ENCODE measurements around the gene OLFML3.

Gene OLFML3

GRCh38 chr1:113950908-113951307 lies 28.4 kb upstream of the OLFML3 start:
- Histone ChIP-seq H3K4me1 (ENCODE audit: insufficient read depth, low read length) (peaks cover 27% of the 10 kb centered on the region), H3K27me3 (ENCODE audit: insufficient read depth, low read length, poor library complexity) (no peaks in the 10 kb centered on the region), H3K27ac (ENCODE audit: low read length) (no peak overlapping the region), H3K9ac (ENCODE audit: low read depth, low read length) (no peak overlapping the region), H3K9me3 (ENCODE audit: insufficient read depth, low read length, severe bottlenecking) (no peaks in the 10 kb centered on the region), H4K20me1 (ENCODE audit: insufficient read depth, low read length) (peaks cover 29% of the 10 kb centered on the region; the same call in 1 of the 2 replicates), H3K4me2 (ENCODE audit: insufficient read depth, low read length) (no peak overlapping the region), H2AFZ (ENCODE audit: low read depth, low read length) (no peak overlapping the region), H3K79me2 (ENCODE audit: insufficient read depth, low read length) (peaks cover 85% of the 10 kb centered on the region), H3K36me3 (ENCODE audit: insufficient read depth, low read length) (peaks cover 56% of the 10 kb centered on the region), H3K4me3 (ENCODE audit: low read depth in 1 of 2, low read length in 2 of 2) (no peak overlapping the region)
- no peak for ATAC-seq (ENCODE audit: insufficient read depth, low read depth)
- DNase-seq, result no peak
- TF ChIP-seq CTCF (IDR thresholded peaks at IDR 0.05; ENCODE audit: borderline replicate concordance, extremely low read depth, low read length, poor library complexity, severe bottlenecking) (no peak), EZH2 (IDR thresholded peaks at IDR 0.05; ENCODE audit: borderline replicate concordance, low read depth, low read length, severe bottlenecking) (no peak)

GRCh38 chr1:113951719-113952118 lies 27.6 kb upstream of the OLFML3 start:
- no peak overlapping the region for H3K4me3 ChIP-seq (ENCODE audit: low read depth in 1 of 2, low read length in 2 of 2)
- H3K27me3 ChIP-seq (ENCODE audit: insufficient read depth, low read length, poor library complexity), result no peaks in the 10 kb centered on the region
- no peak overlapping the region for H3K27ac ChIP-seq (ENCODE audit: low read length)
- DNase-seq (no peak), ATAC-seq (ENCODE audit: insufficient read depth, low read depth) (no peak)
- TF ChIP-seq CTCF (IDR thresholded peaks at IDR 0.05; ENCODE audit: borderline replicate concordance, extremely low read depth, low read length, poor library complexity, severe bottlenecking), result no peak
- no peak for TF ChIP-seq EZH2 (IDR thresholded peaks at IDR 0.05; ENCODE audit: borderline replicate concordance, low read depth, low read length, severe bottlenecking)
- no peak overlapping the region for H3K4me2 ChIP-seq (ENCODE audit: insufficient read depth, low read length)
- no peak overlapping the region for H3K9ac ChIP-seq (ENCODE audit: low read depth, low read length)
- H3K79me2 ChIP-seq (ENCODE audit: insufficient read depth, low read length), result peaks cover 80% of the 10 kb centered on the region
- H3K9me3 ChIP-seq (ENCODE audit: insufficient read depth, low read length, severe bottlenecking), result no peaks in the 10 kb centered on the region
- H2AFZ ChIP-seq (ENCODE audit: low read depth, low read length), result no peak overlapping the region
- peaks cover 19% of the 10 kb centered on the region for H3K4me1 ChIP-seq (ENCODE audit: insufficient read depth, low read length)
- peaks cover 29% of the 10 kb centered on the region; the same call in 1 of the 2 replicates for H4K20me1 ChIP-seq (ENCODE audit: insufficient read depth, low read length)
- H3K36me3 ChIP-seq (ENCODE audit: insufficient read depth, low read length), result peaks cover 62% of the 10 kb centered on the region

GRCh38 chr1:113957984-113958383 lies 21.3 kb upstream of the OLFML3 start:
- Histone ChIP-seq H2AFZ (ENCODE audit: low read depth, low read length) (no peak overlapping the region), H3K4me2 (ENCODE audit: insufficient read depth, low read length) (no peak overlapping the region), H3K4me1 (ENCODE audit: insufficient read depth, low read length) (no peaks in the 10 kb centered on the region), H3K27ac (ENCODE audit: low read length) (no peak overlapping the region), H3K4me3 (ENCODE audit: low read depth in 1 of 2, low read length in 2 of 2) (no peak overlapping the region), H3K9ac (ENCODE audit: low read depth, low read length) (no peak overlapping the region), H3K9me3 (ENCODE audit: insufficient read depth, low read length, severe bottlenecking) (no peaks in the 10 kb centered on the region), H4K20me1 (ENCODE audit: insufficient read depth, low read length) (peaks cover 9% of the 10 kb centered on the region; the same call in 1 of the 2 replicates), H3K36me3 (ENCODE audit: insufficient read depth, low read length) (peaks cover 91% of the 10 kb centered on the region), H3K79me2 (ENCODE audit: insufficient read depth, low read length) (peaks cover 22% of the 10 kb centered on the region), H3K27me3 (ENCODE audit: insufficient read depth, low read length, poor library complexity) (no peaks in the 10 kb centered on the region)
- no peak for TF ChIP-seq CTCF (IDR thresholded peaks at IDR 0.05; ENCODE audit: borderline replicate concordance, extremely low read depth, low read length, poor library complexity, severe bottlenecking)
- no peak for ATAC-seq (ENCODE audit: insufficient read depth, low read depth)
- no peak for DNase-seq

- TF ChIP-seq EZH2 (IDR thresholded peaks at IDR 0.05; ENCODE audit: borderline replicate concordance, low read depth, low read length, severe bottlenecking) (no peak), CTCF (IDR thresholded peaks at IDR 0.05; ENCODE audit: borderline replicate concordance, extremely low read depth, low read length, poor library complexity, severe bottlenecking) (no peak)
- Histone ChIP-seq H3K27me3 (ENCODE audit: insufficient read depth, low read length, poor library complexity) (no peaks in the 10 kb centered on the region), H3K9ac (ENCODE audit: low read depth, low read length) (no peak overlapping the region), H3K27ac (ENCODE audit: low read length) (no peak overlapping the region), H3K4me2 (ENCODE audit: insufficient read depth, low read length) (no peak overlapping the region), H3K4me1 (ENCODE audit: insufficient read depth, low read length) (no peaks in the 10 kb centered on the region), H2AFZ (ENCODE audit: low read depth, low read length) (no peak overlapping the region), H3K4me3 (ENCODE audit: low read depth in 1 of 2, low read length in 2 of 2) (no peak overlapping the region), H3K9me3 (ENCODE audit: insufficient read depth, low read length, severe bottlenecking) (no peaks in the 10 kb centered on the region), H4K20me1 (ENCODE audit: insufficient read depth, low read length) (peaks cover 8% of the 10 kb centered on the region; the same call in 1 of the 2 replicates), H3K79me2 (ENCODE audit: insufficient read depth, low read length) (peaks cover 18% of the 10 kb centered on the region), H3K36me3 (ENCODE audit: insufficient read depth, low read length) (peaks cover 93% of the 10 kb centered on the region)
- DNase-seq (no peak), ATAC-seq (ENCODE audit: insufficient read depth, low read depth) (no peak)
Observed at GRCh38 chr1:113958691-113959090, 20.6 kb upstream of the OLFML3 start.
